Endothelial cell of umbilical vein (primary cell): ENCODE measurements around the gene AJAP1.

Experiments used
- EZH2 ChIP-seq: IDR thresholded peaks from 2 replicates; pipeline ENCODE4 v1.6.1; 2012; ENCODE audit warnings: borderline replicate concordance, low read depth, mild to moderate bottlenecking, moderate library complexity, low read length, inconsistent platforms; ENCODE audit not compliant: severe bottlenecking
- POLR2A ChIP-seq: IDR thresholded peaks from 2 replicates; pipeline ENCODE4 v1.6.1; 2012; ENCODE audit warnings: low read depth, mild to moderate bottlenecking, control low read depth, low read length
- POLR2AphosphoS5 ChIP-seq: IDR thresholded peaks from 2 replicates; pipeline ENCODE4 v1.6.1; 2012; ENCODE audit warnings: low read depth, mild to moderate bottlenecking, control low read depth, low read length, moderate library complexity; ENCODE audit not compliant: insufficient read depth
- TF ChIP-seq, protein P1 (sequence below), 2 donors: IDR thresholded peaks; 1 replicate in 1 of 2; 2 replicates in 1 of 2; pipeline ENCODE4 v1.5.1; 2011; ENCODE audit warnings: low read length in 2 of 2, mild to moderate bottlenecking in 2 of 2, moderate library complexity in 2 of 2, control low read depth in 1 of 2, inconsistent platforms in 1 of 2, low read depth in 1 of 2; ENCODE audit not compliant: insufficient read depth in 1 of 2; ENCODE audit errors: extremely low read depth in 1 of 2

DNA sequence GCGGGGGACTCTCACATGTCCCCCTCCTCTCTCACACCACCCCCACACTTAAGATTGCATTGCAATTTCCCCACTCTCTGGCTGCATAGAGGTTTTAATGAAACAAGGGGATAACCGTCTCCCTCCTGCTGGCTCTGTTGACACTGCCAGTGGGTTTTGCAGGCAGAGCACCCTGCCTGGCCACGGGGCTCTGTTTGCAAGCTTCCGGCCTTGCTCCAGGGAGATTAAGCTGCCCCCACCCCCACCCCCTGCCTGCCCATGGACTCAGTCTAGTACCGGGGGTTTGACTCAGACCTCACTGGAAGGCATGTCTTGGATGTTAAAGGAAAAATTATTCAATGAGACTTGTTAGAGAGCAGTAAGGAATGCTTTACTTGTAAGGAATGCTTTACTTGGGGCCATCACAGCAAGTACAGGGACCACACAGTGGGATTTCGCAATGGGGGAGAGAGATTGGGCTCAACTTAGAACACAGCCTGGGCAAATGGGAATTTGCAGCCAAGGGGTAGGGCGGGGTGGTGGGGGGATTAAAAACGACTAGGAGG lies 101.0 kb downstream of the AJAP1 start:
- TF ChIP-seq, protein P1, sequence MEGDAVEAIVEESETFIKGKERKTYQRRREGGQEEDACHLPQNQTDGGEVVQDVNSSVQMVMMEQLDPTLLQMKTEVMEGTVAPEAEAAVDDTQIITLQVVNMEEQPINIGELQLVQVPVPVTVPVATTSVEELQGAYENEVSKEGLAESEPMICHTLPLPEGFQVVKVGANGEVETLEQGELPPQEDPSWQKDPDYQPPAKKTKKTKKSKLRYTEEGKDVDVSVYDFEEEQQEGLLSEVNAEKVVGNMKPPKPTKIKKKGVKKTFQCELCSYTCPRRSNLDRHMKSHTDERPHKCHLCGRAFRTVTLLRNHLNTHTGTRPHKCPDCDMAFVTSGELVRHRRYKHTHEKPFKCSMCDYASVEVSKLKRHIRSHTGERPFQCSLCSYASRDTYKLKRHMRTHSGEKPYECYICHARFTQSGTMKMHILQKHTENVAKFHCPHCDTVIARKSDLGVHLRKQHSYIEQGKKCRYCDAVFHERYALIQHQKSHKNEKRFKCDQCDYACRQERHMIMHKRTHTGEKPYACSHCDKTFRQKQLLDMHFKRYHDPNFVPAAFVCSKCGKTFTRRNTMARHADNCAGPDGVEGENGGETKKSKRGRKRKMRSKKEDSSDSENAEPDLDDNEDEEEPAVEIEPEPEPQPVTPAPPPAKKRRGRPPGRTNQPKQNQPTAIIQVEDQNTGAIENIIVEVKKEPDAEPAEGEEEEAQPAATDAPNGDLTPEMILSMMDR (IDR thresholded peaks at IDR 0.05; ENCODE audit: extremely low read depth in 1 of 2, insufficient read depth in 1 of 2, low read depth in 1 of 2, low read length in 2 of 2), result no peak
- TF ChIP-seq POLR2A (no peak), POLR2AphosphoS5 (no peak), EZH2 (no peak)
